Mononuclear cell (primary cell): ENCODE measurements around the gene MRTFA. TPM values are rescaled to one million over a fixed set of nuclear protein-coding genes. Genes with fewer than 3 reads are reported as not detected.

Experiments used
- H3K27me3 ChIP-seq: 2 replicates; pipeline ENCODE4 v1.6.0; 2011; ENCODE audit warnings: low read length, control low read depth; ENCODE audit not compliant: insufficient read depth
- H3K4me1 ChIP-seq: 2 replicates; pipeline ENCODE4 v1.5.1; 2011; ENCODE audit warnings: mild to moderate bottlenecking, low read length, control low read depth; ENCODE audit not compliant: insufficient read depth
- H3K4me3 ChIP-seq: 2 replicates; pipeline ENCODE4 v1.5.1; 2011; ENCODE audit warnings: mild to moderate bottlenecking, low read length, moderate library complexity
- H3K9me3 ChIP-seq: 2 replicates; pipeline ENCODE4 v1.5.1; 2011; ENCODE audit warnings: low read depth, mild to moderate bottlenecking, control low read depth, low read length
- total RNA-seq: library from RNA; depleted of rRNA; stranded (reverse); fragments of >200 nt; gene quantifications from one replicate; pipeline ENCODE4 v1.2.3, GENCODE V29; 2012

MRTFA gene
- total RNA-seq, 1 donor, result 40.6 TPM

DNA sequence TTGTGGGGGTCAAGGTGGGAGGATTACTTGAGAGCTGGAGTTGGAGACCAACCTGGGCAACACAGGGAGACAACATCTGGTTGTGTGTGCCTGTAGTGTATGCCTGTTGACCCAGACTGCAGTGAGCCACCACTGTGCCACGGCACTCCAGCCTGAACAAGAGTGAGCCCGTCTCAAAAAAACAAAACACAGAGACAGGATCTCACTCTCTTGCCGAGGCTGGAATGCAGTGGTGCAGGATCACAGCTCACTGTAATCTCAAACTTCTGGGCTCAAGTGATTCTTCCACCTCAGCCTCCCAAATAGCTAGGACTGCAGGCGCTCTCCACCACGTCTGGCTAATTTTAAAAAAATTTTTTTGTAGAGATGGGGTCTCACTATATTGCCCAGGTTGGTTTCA, 153.6 kb downstream of the MRTFA start:
- Histone ChIP-seq H3K4me1 (peaks cover 64% of the 10 kb centered on the region), H3K4me3 (no peak overlapping the region), H3K9me3 (no peaks in the 10 kb centered on the region), H3K27me3 (no peaks in the 10 kb centered on the region)

GRCh38 chr22:40482391-40482790, 154.1 kb downstream of the MRTFA start:
- Histone ChIP-seq H3K27me3 (no peaks in the 10 kb centered on the region), H3K4me3 (no peak overlapping the region), H3K9me3 (no peaks in the 10 kb centered on the region), H3K4me1 (peaks cover 64% of the 10 kb centered on the region)

- no peaks in the 10 kb centered on the region for H3K27me3 ChIP-seq
- H3K9me3 ChIP-seq, result no peaks in the 10 kb centered on the region
- no peak overlapping the region for H3K4me3 ChIP-seq
- peaks cover 63% of the 10 kb centered on the region for H3K4me1 ChIP-seq
Measured at GRCh38 chr22:40480996-40481395, 155.5 kb downstream of the MRTFA start.

DNA sequence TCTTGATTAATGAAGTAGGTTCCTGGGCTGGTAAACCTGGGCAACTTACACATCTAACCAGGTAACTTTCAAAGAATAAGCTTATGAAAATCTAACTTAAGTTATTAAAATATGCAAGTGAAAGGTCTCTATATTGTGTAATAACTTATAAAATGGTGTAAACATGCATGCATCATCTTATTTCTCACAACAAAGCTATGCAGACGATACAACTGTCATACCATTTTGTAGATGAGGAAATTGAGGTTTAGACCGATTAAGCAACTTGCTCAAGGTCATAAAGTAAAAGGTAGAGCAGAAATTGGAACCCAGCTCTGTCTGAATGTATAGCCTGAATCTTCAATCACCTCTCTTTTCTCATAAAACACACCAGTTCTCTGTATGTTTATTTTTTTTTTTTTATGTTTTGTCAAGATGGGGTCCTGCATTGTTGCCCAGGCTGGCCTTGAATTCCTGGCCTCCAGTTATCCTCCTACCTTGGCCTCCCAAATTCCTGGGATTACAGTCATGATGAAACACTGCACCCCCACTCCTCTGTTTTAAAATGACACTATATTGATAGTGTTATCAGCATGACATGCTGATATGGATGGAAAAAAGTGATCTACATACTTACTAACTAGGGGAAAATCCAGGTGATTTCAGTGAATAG, 156.5 kb downstream of the MRTFA start:
- no peaks in the 10 kb centered on the region for H3K9me3 ChIP-seq
- H3K4me3 ChIP-seq, result no peak overlapping the region
- no peaks in the 10 kb centered on the region for H3K27me3 ChIP-seq
- H3K4me1 ChIP-seq, result peaks cover 54% of the 10 kb centered on the region

- H3K27me3 ChIP-seq, result no peaks in the 10 kb centered on the region
- peaks cover 48% of the 10 kb centered on the region for H3K4me1 ChIP-seq
- no peaks in the 10 kb centered on the region for H3K9me3 ChIP-seq
Measured at GRCh38 chr22:40479126-40479800, 157.3 kb downstream of the MRTFA start.

DNA sequence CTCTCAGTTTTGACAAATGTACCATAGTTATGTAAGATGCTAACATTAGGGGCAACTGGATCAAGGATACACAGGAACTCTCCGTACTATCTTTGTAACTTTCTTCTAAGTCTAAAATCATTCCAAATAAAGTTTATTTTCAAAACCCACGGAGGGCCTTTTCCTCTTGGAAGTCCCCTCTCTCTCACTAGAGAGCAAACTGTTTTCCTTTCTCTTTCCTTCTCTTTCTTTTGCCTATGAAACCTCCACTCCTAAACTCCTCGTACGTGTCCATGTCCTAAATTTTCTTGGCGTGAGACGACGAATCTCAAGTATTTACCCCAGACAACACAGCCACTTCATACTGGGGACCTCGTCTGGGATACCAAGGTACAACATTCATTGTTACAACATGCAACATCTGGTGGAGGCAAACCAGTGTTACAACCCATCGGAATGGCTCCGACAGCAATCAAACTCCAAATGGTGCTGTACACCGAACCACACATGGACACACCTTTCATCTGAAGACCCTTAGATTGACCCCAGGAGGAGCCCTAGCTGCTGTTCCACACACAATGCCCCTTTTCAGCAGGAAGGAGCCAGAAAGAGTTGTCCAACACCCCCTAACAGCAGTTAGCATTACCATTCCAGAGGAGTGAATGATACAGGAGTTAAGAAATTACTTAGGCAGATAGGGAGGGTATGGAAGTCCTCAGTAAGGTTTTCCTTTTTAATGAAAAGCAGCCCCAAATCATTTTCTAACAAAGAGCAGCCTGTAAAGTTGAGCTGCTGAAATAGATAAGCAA, 158.0 kb downstream of the MRTFA start:
- Histone ChIP-seq H3K4me3 (no peak overlapping the region), H3K27me3 (no peaks in the 10 kb centered on the region), H3K9me3 (no peaks in the 10 kb centered on the region), H3K4me1 (peaks cover 48% of the 10 kb centered on the region)

More at GRCh38 chr22:40479126-40479800, 157.3 kb downstream of the MRTFA start:
- H3K4me3 ChIP-seq, result no peak overlapping the region

- no peaks in the 10 kb centered on the region for H3K9me3 ChIP-seq
- no peaks in the 10 kb centered on the region for H3K27me3 ChIP-seq
- H3K4me1 ChIP-seq, result peaks cover 48% of the 10 kb centered on the region
- H3K4me3 ChIP-seq, result no peak overlapping the region
Measured at GRCh38 chr22:40477683-40478337, 158.7 kb downstream of the MRTFA start.

DNA sequence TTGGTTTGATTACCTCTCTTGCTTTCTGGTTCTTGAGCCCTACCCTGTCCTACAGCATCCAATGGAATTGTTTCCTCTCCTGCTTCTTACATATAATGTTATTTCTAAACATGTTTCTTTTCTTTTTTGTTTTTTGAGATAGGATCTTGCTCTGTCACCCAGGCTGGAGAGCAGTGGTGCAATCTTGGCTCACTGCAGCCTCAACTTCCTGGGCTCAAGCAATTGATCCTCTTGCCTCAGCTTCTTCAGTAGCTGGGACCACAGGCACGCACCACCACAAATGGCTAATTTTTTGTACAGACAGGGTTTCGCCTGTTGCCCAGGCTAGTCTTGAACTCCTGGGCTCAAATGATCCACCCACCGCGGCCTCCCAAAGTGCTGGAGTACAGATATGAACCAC, 160.2 kb downstream of the MRTFA start:
- Histone ChIP-seq H3K27me3 (no peaks in the 10 kb centered on the region), H3K4me1 (peaks cover 46% of the 10 kb centered on the region), H3K4me3 (no peak overlapping the region), H3K9me3 (no peaks in the 10 kb centered on the region)

DNA sequence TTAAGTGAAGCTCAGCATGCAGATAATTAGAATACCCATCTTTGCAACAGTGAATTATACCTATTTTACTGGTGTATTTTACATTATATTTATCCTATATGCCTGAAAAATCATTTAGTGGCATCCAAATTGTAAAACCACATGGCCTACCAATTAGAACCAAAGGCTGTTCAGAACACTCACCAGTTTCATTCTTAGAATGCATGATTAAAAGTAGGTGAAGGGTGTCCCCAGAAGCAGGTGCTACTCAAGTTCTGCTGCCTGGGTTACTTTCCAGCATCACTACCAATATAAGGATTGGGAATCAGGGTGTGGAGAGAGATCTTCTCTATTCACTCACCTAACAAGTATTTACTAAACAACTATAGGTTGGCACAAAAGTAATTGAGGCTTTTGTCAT, 162.8 kb downstream of the MRTFA start:
- no peak overlapping the region for H3K4me3 ChIP-seq

GRCh38 chr22:40472579-40472978, 163.9 kb downstream of the MRTFA start:
- peaks cover 15% of the 10 kb centered on the region for H3K4me1 ChIP-seq
- no peaks in the 10 kb centered on the region for H3K27me3 ChIP-seq
- H3K9me3 ChIP-seq, result no peaks in the 10 kb centered on the region
- H3K4me3 ChIP-seq, result no peak overlapping the region

More for the DNA sequence above, 162.8 kb downstream of the MRTFA start:
- Histone ChIP-seq H3K9me3 (no peaks in the 10 kb centered on the region), H3K4me1 (peaks cover 27% of the 10 kb centered on the region), H3K27me3 (no peaks in the 10 kb centered on the region)

- Histone ChIP-seq H3K4me3 (no peak overlapping the region), H3K27me3 (no peaks in the 10 kb centered on the region), H3K4me1 (peaks cover 13% of the 10 kb centered on the region), H3K9me3 (no peaks in the 10 kb centered on the region)
Measured at GRCh38 chr22:40472051-40472450, 164.5 kb downstream of the MRTFA start.

- H3K4me3 ChIP-seq, result no peak overlapping the region
Measured at GRCh38 chr22:40469181-40469580, 167.3 kb downstream of the MRTFA start.

DNA sequence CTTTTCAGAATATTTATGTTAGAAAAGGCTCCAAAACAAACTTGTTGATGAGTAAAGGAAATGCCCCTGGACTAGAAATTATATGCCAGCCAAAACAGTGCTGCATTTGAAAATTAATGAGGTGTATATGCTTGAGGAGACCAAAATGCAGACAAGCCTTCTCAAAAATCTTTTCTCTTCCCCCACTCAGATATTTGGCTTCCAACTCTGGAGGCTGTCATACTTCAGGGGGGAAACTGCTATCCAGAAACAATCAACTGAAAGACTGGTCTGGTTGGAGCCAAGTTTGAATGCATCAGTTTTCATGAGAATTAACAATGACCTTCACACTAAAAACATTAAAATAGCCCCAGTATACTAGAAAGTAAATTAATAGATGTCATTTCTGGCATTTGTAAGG, 167.9 kb downstream of the MRTFA start:
- no peak overlapping the region for H3K4me3 ChIP-seq
- H3K4me1 ChIP-seq, result peaks cover 22% of the 10 kb centered on the region
- no peaks in the 10 kb centered on the region for H3K27me3 ChIP-seq
- H3K9me3 ChIP-seq, result no peaks in the 10 kb centered on the region

More at GRCh38 chr22:40469181-40469580, 167.3 kb downstream of the MRTFA start:
- Histone ChIP-seq H3K9me3 (no peaks in the 10 kb centered on the region), H3K4me1 (peaks cover 17% of the 10 kb centered on the region), H3K27me3 (no peaks in the 10 kb centered on the region)

- Histone ChIP-seq H3K27me3 (no peaks in the 10 kb centered on the region), H3K4me3 (no peak overlapping the region), H3K9me3 (no peaks in the 10 kb centered on the region), H3K4me1 (peaks cover 25% of the 10 kb centered on the region)
Measured at GRCh38 chr22:40466976-40467375, 169.5 kb downstream of the MRTFA start.

DNA sequence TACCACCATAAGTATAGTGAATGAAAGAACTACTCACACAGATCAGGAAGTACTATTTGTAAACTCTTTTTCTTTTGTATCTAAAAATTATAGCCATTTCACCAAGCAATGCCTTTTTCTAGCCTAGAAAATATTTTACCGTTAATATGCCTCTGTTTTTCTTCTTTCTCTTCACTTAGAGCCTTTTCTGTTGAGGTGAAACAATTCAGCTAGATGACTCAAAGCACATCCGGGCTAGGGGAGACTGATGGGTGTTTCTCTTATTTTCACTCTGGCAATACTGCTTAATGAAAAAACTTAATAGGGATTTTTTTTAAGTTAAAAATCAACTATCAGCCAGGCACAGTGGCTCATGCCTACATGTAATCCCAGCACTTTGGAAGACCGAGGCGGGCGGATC, 172.8 kb downstream of the MRTFA start:
- Histone ChIP-seq H3K4me1 (peaks cover 54% of the 10 kb centered on the region), H3K9me3 (no peaks in the 10 kb centered on the region), H3K27me3 (no peaks in the 10 kb centered on the region), H3K4me3 (peak overlapping the region; percentile 85)
